H1 (cell line): ENCODE measurements around the gene KIFC1. TPM values are rescaled to one million over a fixed set of nuclear protein-coding genes. Genes with fewer than 3 reads are reported as not detected.

Source experiments
- CTCF ChIA-PET: fragments of 300-600 bp; sonication (Branson Sonifier 250); formaldehyde crosslinking; loops from one replicate; lab custom pipeline; 2021; ENCODE audit not compliant: partially characterized antibody; lab: Charles Lee
- POLR2A ChIA-PET: fragments of 300-600 bp; sonication (Branson Sonifier 250); formaldehyde crosslinking; loops from one replicate; lab custom pipeline; 2021; ENCODE audit warnings: inconsistent platforms; ENCODE audit not compliant: partially characterized antibody; lab: Charles Lee
- DNase-seq, 2 experiments: peaks; one replicate each; pipeline versions ENCODE4 v3.0.0 to v3.0.0-alpha.2; 2010 to 2022; ENCODE audit warnings: low spot score in 2 of 2, low read depth in 1 of 2, mixed read lengths in 1 of 2
- FAIRE-seq: peaks from 2 replicates; lab custom pipeline; 2011; peaks lifted over from hg19 to GRCh38; lab: Jason Lieb, UNC
- H2AFZ ChIP-seq: 2 replicates; pipeline ENCODE4 v1.8.1; 2012; ENCODE audit warnings: low read length, inconsistent platforms
- H2AK5ac ChIP-seq: 2 replicates; pipeline ENCODE4 v1.6.1; 2013; ENCODE audit warnings: low read depth, low read length
- H2BK120ac ChIP-seq: replicated peaks from 2 replicates; pipeline ENCODE3; 2013; ENCODE audit warnings: low read depth, low read length, inconsistent platforms
- H2BK12ac ChIP-seq: 2 replicates; pipeline ENCODE4 v1.6.1; 2013; ENCODE audit warnings: low read depth, low read length
- H2BK15ac ChIP-seq: 2 replicates; pipeline ENCODE4 v1.6.1; 2013; ENCODE audit warnings: low read length
- H2BK20ac ChIP-seq: 2 replicates; pipeline ENCODE4 v1.6.1; 2013; ENCODE audit warnings: low read length
- H2BK5ac ChIP-seq: 2 replicates; pipeline ENCODE4 v1.6.1; 2013; ENCODE audit warnings: low read depth, low read length
- H3K14ac ChIP-seq: 2 replicates; pipeline ENCODE4 v1.6.1; 2013; ENCODE audit warnings: inconsistent platforms; ENCODE audit not compliant: insufficient read length
- H3K18ac ChIP-seq: 2 replicates; pipeline ENCODE4 v1.6.1; 2013; ENCODE audit warnings: low read length; ENCODE audit errors: extremely low read depth
- H3K23ac ChIP-seq: 2 replicates; pipeline ENCODE4 v1.6.1; 2013; ENCODE audit warnings: inconsistent platforms; ENCODE audit not compliant: insufficient read length
- H3K23me2 ChIP-seq: 2 replicates; pipeline ENCODE4 v1.6.1; 2013; ENCODE audit warnings: low read depth, low read length
- H3K27ac ChIP-seq: 2 replicates; pipeline ENCODE4 v1.6.1; 2011; ENCODE audit warnings: low read depth, low read length, inconsistent platforms
- H3K27me3 ChIP-seq, 4 experiments: replicated peaks in 1 of 4; 1 replicate in 1 of 4; 2 replicates in 3 of 4; pipeline versions ENCODE4 v1.6.1 to v1.8.1; 2011 to 2013; ENCODE audit warnings: low read length in 3 of 4, mild to moderate bottlenecking in 3 of 4, inconsistent platforms in 2 of 4, mixed read lengths in 2 of 4, moderate library complexity in 1 of 4; ENCODE audit not compliant: control insufficient read depth in 3 of 4, insufficient read depth in 3 of 4; ENCODE audit errors: extremely low read depth in 1 of 4
- H3K36me3 ChIP-seq, 4 experiments: 2 replicates each; pipeline versions ENCODE4 v1.6.1 to v1.8.1; 2011 to 2013; ENCODE audit warnings: mild to moderate bottlenecking in 4 of 4, low read length in 3 of 4, moderate library complexity in 2 of 4, control low read depth in 1 of 4, inconsistent platforms in 1 of 4; ENCODE audit not compliant: insufficient read depth in 4 of 4, control insufficient read depth in 2 of 4
- H3K4ac ChIP-seq: replicated peaks from 2 replicates; pipeline ENCODE3; 2013; ENCODE audit warnings: low read length, low read depth, mixed read lengths, inconsistent platforms; ENCODE audit not compliant: insufficient read length
- H3K4me1 ChIP-seq, 4 experiments: replicated peaks in 1 of 4; 1 replicate in 1 of 4; 2 replicates in 3 of 4; pipeline versions ENCODE4 v1.6.1 to v1.8.1; 2011 to 2013; ENCODE audit warnings: low read length in 3 of 4, inconsistent platforms in 2 of 4, mixed read lengths in 1 of 4; ENCODE audit not compliant: insufficient read depth in 4 of 4, control insufficient read depth in 3 of 4
- H3K4me2 ChIP-seq, 2 experiments: 2 replicates each; pipeline versions ENCODE4 v1.6.1 to v1.8.1; 2011 to 2013; ENCODE audit warnings: low read depth in 2 of 2, low read length in 2 of 2, control low read depth in 1 of 2, inconsistent platforms in 1 of 2, mild to moderate bottlenecking in 1 of 2; ENCODE audit not compliant: insufficient read depth in 1 of 2
- H3K4me3 ChIP-seq, 4 experiments: fragments of 200-600, 300-600 bp in 1 of 4; sonication (generic), shearing (Covaris generic), sonication (Bioruptor Twin) in 1 of 4; 2 replicates each; pipeline versions ENCODE4 v1.5.1 to v1.8.1; 2011 to 2016; ENCODE audit warnings: low read length in 4 of 4, low read depth in 3 of 4, control low read depth in 2 of 4, inconsistent platforms in 2 of 4, mild to moderate bottlenecking in 2 of 4, mixed read lengths in 1 of 4, moderate library complexity in 1 of 4; ENCODE audit not compliant: insufficient read depth in 2 of 4; ENCODE audit errors: extremely low read depth in 1 of 4
- H3K56ac ChIP-seq: replicated peaks from 2 replicates; pipeline ENCODE3; 2013; ENCODE audit warnings: low read depth, mild to moderate bottlenecking, mixed read lengths, low read length, inconsistent platforms; ENCODE audit not compliant: insufficient read length
- H3K79me1 ChIP-seq: 2 replicates; pipeline ENCODE4 v1.6.1; 2013; ENCODE audit warnings: low read depth, low read length, control low read depth
- H3K79me2 ChIP-seq, 2 experiments: 2 replicates each; pipeline versions ENCODE4 v1.6.1 to v1.8.1; 2012 to 2013; ENCODE audit warnings: low read length in 2 of 2, mild to moderate bottlenecking in 2 of 2, inconsistent platforms in 1 of 2; ENCODE audit not compliant: insufficient read depth in 2 of 2, control insufficient read depth in 1 of 2
- H3K9ac ChIP-seq, 4 experiments: replicated peaks in 1 of 4; 1 replicate in 1 of 4; 2 replicates in 3 of 4; pipeline versions ENCODE4 v1.6.1 to v1.8.1; 2011 to 2013; ENCODE audit warnings: low read depth in 3 of 4, low read length in 3 of 4, control low read depth in 2 of 4, mild to moderate bottlenecking in 2 of 4, moderate library complexity in 2 of 4, inconsistent platforms in 1 of 4; ENCODE audit errors: extremely low read depth in 1 of 4
- H3K9me3 ChIP-seq, 2 experiments: 2 replicates each; pipeline versions ENCODE4 v1.6.1 to v1.8.1; 2012 to 2013; ENCODE audit warnings: mild to moderate bottlenecking in 2 of 2, moderate library complexity in 2 of 2, control low read depth in 1 of 2, inconsistent platforms in 1 of 2, low read depth in 1 of 2, low read length in 1 of 2, mixed read lengths in 1 of 2; ENCODE audit not compliant: insufficient read depth in 2 of 2
- H4K20me1 ChIP-seq, 2 experiments: replicated peaks in 1 of 2; 2 replicates each; pipeline versions ENCODE3 to v1.8.1; 2011 to 2013; ENCODE audit warnings: inconsistent platforms in 2 of 2, low read length in 2 of 2, mild to moderate bottlenecking in 1 of 2; ENCODE audit not compliant: insufficient read depth in 2 of 2, control insufficient read depth in 1 of 2
- H4K5ac ChIP-seq: 2 replicates; pipeline ENCODE4 v1.6.1; 2013; ENCODE audit warnings: low read length, low read depth, mixed read lengths, inconsistent platforms; ENCODE audit not compliant: insufficient read length
- H4K8ac ChIP-seq: 2 replicates; pipeline ENCODE4 v1.8.0; 2013; ENCODE audit warnings: mild to moderate bottlenecking, moderate library complexity, low read length, inconsistent platforms; ENCODE audit not compliant: insufficient read depth; ENCODE audit errors: extremely low read depth
- H4K91ac ChIP-seq: replicated peaks from 2 replicates; pipeline ENCODE3; 2013; ENCODE audit warnings: low read length, mixed read lengths, inconsistent platforms; ENCODE audit not compliant: insufficient read length
- CHD2 ChIP-seq: IDR thresholded peaks from 2 replicates; pipeline ENCODE4 v1.6.1; 2012; ENCODE audit warnings: low read length, improper control_type of control experiment
- CTBP2 ChIP-seq: IDR thresholded peaks from 2 replicates; pipeline ENCODE4 v1.7.0; 2011; ENCODE audit warnings: borderline replicate concordance, mild to moderate bottlenecking, moderate library complexity, mixed read lengths, low read length; ENCODE audit not compliant: insufficient read depth, insufficient read length
- EZH2 ChIP-seq: fragments of 200-600 bp; sonication (generic); IDR thresholded peaks from 2 replicates; pipeline ENCODE4 v1.7.1; 2012; ENCODE audit warnings: low read depth, mild to moderate bottlenecking, moderate library complexity, low read length, inconsistent platforms; ENCODE audit not compliant: severe bottlenecking
- FOSL1 ChIP-seq: IDR thresholded peaks from 2 replicates; pipeline ENCODE4 v1.6.1; 2011; ENCODE audit warnings: mild to moderate bottlenecking, low read depth, low read length, moderate library complexity; ENCODE audit not compliant: insufficient read depth
- GTF2F1 ChIP-seq: IDR thresholded peaks from 2 replicates; pipeline ENCODE4 v1.6.1; 2012; ENCODE audit warnings: low read depth, low read length, improper control_type of control experiment, borderline replicate concordance
- NRF1 ChIP-seq: IDR thresholded peaks from 2 replicates; pipeline ENCODE4 v1.6.1; 2011; ENCODE audit warnings: mild to moderate bottlenecking, low read depth, low read length, improper control_type of control experiment
- SIX5 ChIP-seq: IDR thresholded peaks from 2 replicates; pipeline ENCODE4 v1.6.1; 2011; ENCODE audit warnings: mild to moderate bottlenecking, low read depth, low read length
- SRF ChIP-seq: IDR thresholded peaks from 2 replicates; pipeline ENCODE4 v1.6.1; 2011; ENCODE audit warnings: mild to moderate bottlenecking, low read depth, low read length, moderate library complexity
- ZNF274 ChIP-seq: IDR thresholded peaks from 2 replicates; pipeline ENCODE4 v1.7.0; 2012; ENCODE audit warnings: low read length, borderline replicate concordance; ENCODE audit errors: extremely low read depth
- WGBS, 2 experiments: shearing (Covaris generic) in 1 of 2; methylation state at CpG; one replicate each; pipeline versions ENCODE4 v1.1.6 to v1.1.7; 2013 to 2015; ENCODE audit warnings: low lambda C conversion rate in 2 of 2, mixed read lengths in 2 of 2, inconsistent platforms in 1 of 2, low coverage in 1 of 2, missing lambda C conversion rate in 1 of 2; ENCODE audit not compliant: insufficient replicate concordance in 2 of 2, insufficient coverage in 1 of 2, insufficient read length in 1 of 2; ENCODE audit errors: extremely low coverage in 1 of 2, missing lambda C conversion rate in 1 of 2; 5-methylcytosine and 5-hydroxymethylcytosine counted together
- polyA plus RNA-seq, 7 experiments: library from polyadenylated mRNA; depleted of rRNA in 3 of 7; stranded (reverse) in 5 of 7; unstranded in 2 of 7; fragments of >200 nt in 5 of 7; fragments of 200-250 nt in 2 of 7; gene quantifications; 1 replicate in 5 of 7; 2 replicates in 1 of 7; 4 replicates in 1 of 7; pipeline versions ENCODE4 v1.2.1 to v1.2.3, GENCODE V29; 2011 to 2013; ENCODE audit warnings: missing spikeins in 2 of 7, mixed read lengths in 2 of 7
- total RNA-seq: library from RNA; stranded (reverse); fragmentation: NEBNext Ultra II Directional; extraction: Animal tissue kit (Norgen Biotek cat#: 25700); gene quantifications from 2 replicates; pipeline ENCODE4 v1.2.1, GENCODE V29; 2021

The KIFC1 gene
- total and polyA plus RNA-seq, 2 of the 8 experiments (the other 6 are each of a cell fraction or from before 2014, with no cell fraction given) = 46.6 to 64.3 TPM

DNA sequence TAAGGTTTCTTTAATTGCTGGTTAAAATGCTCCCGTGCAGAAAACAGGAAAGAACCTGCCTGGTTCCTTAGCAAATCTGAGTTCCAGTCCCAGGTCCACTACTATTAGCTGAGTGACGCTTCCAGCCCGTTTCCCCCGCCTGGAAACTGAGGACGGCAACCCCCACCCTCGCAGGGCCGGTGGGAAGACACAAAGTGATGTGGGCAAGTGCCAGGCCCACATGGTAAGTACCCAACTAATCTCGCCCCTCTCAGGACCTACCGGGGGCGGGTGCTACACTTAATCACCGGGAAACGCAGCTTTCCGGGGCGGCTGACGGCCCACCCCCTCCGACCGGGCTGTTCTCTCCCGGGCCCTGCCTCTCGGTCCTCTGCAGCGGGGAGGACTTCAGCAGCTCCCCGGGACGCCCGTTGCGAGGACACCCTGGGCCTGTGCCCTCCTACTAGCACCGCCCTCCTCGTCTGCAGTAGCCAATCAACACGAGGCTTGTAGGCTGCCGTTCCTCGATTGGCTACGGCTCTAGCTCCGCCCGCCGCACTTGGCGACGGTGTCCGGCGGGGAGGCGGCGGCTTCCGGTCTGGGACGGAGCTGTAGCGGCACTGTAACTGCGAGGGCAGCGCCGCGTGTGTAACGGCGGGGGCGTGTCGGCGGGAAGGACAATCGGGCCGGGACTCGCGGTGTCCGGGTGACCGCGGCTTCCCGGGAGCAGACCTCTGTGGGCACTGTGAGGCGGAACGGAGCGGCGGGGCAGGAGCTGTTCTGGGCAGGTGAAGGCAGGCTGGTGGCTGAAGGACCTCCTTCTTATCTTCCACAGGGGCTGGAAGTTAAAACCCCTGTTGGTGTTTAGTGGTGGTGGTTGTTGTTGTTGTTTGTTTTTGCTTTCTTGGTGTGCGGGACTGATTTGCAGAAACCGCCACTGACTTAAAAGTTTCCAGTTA lies 62.7 kb downstream of the KIFC1 start, which contains the start of gene ZBTB9:
TSS of gene ZBTB9 (plus strand) at position 568 of the 938 bp plus-strand sequence. CDS start 525 bp downstream, outside the sequence.
- H4K5ac ChIP-seq = peak within 1 kb of the TSS; percentile 32
- H4K20me1 ChIP-seq = peaks cover 0 to 2% of the 10 kb centered on the region in 2 experiments
- H3K4me3 ChIP-seq = peak within 1 kb of the TSS; percentile 52 to 93 (median 88)
- H3K56ac ChIP-seq = peak within 1 kb of the TSS; percentile 62
- H3K79me2 ChIP-seq = peaks cover 0 to 13% of the 10 kb centered on the region in 2 experiments; a peak in 2 of 4 replicates
- no peak within 1 kb of the TSS for H2BK120ac ChIP-seq
- POLR2A ChIA-PET = interaction anchor here (0.9 to 17.2 kb wide), 23 partner anchors 8 to 238 kb away, joined by 3 to 381 read pairs (median 5); partner anchors contain the start of genes B3GALT4, BAK1, CUTA and KIFC1
- H2BK5ac ChIP-seq = peak within 1 kb of the TSS; percentile 75
- H2BK20ac ChIP-seq = no peak within 1 kb of the TSS
- peak within 1 kb of the TSS; percentile 69 to 81 for H3K4me2 ChIP-seq
- peak within 1 kb of the TSS; percentile 28; the same call in 1 of the 2 replicates for H2AFZ ChIP-seq
- DNase-seq (peak; percentile 86 to 94), FAIRE-seq (no peak)
- H3K36me3 ChIP-seq = peaks cover 14 to 40% (median 22%) of the 10 kb centered on the region in 4 experiments
- peak within 1 kb of the TSS; percentile 76 for H4K8ac ChIP-seq
- no peak within 1 kb of the TSS for H2BK15ac ChIP-seq
- CTCF ChIA-PET = interaction anchor here (0.9 to 1.4 kb wide), 4 partner anchors 22 to 65 kb away, joined by 3 read pairs; no protein-coding TSS in a partner anchor
- H3K9me3 ChIP-seq = no peaks in the 10 kb centered on the region
- H3K27ac ChIP-seq = peak within 1 kb of the TSS; percentile 32; the same call in 1 of the 2 replicates
- H4K91ac ChIP-seq = peak within 1 kb of the TSS; percentile 35
- H3K9ac ChIP-seq = peak within 1 kb of the TSS; percentile 15 to 75 (median 69)
- H2BK12ac ChIP-seq = no peak within 1 kb of the TSS
- H3K4ac ChIP-seq = no peak within 1 kb of the TSS
- no peaks in the 10 kb centered on the region for H3K27me3 ChIP-seq
- H3K79me1 ChIP-seq = peaks cover 5% of the 10 kb centered on the region; the same call in 1 of the 2 replicates
- no peak within 1 kb of the TSS for H3K23ac ChIP-seq
- H3K23me2 ChIP-seq = peaks cover 9% of the 10 kb centered on the region
- no peak within 1 kb of the TSS for H2AK5ac ChIP-seq
- WGBS, 2 experiments = 2% methylated on average over 61 of the region's 65 CpGs; no CpG with 5 or more reads in 1 of the 2 experiments
- H3K18ac ChIP-seq = peak within 1 kb of the TSS; percentile 83
- H3K4me1 ChIP-seq = peaks cover 0 to 5% (median 4%) of the 10 kb centered on the region in 4 experiments; a peak in 6 of 7 replicates
- no peak within 1 kb of the TSS for H3K14ac ChIP-seq
- TF ChIP-seq CTBP2 = no peak
- TF ChIP-seq SIX5 = no peak
- no peak for TF ChIP-seq EZH2
- no peak for TF ChIP-seq FOSL1
- peak; percentile 72; the same call in 1 of the 2 replicates for TF ChIP-seq CHD2
- TF ChIP-seq SRF = no peak
- no peak for TF ChIP-seq GTF2F1
- TF ChIP-seq NRF1 = no peak
- TF ChIP-seq ZNF274 = no peak
